ENCODE results near the gene ACTL10. TPM values are rescaled to one million over a fixed set of nuclear protein-coding genes. Genes with fewer than 3 reads are reported as not detected.

Gene ACTL10
- total RNA-seq, 1 donor from 2014 or later, result not detected

DNA sequence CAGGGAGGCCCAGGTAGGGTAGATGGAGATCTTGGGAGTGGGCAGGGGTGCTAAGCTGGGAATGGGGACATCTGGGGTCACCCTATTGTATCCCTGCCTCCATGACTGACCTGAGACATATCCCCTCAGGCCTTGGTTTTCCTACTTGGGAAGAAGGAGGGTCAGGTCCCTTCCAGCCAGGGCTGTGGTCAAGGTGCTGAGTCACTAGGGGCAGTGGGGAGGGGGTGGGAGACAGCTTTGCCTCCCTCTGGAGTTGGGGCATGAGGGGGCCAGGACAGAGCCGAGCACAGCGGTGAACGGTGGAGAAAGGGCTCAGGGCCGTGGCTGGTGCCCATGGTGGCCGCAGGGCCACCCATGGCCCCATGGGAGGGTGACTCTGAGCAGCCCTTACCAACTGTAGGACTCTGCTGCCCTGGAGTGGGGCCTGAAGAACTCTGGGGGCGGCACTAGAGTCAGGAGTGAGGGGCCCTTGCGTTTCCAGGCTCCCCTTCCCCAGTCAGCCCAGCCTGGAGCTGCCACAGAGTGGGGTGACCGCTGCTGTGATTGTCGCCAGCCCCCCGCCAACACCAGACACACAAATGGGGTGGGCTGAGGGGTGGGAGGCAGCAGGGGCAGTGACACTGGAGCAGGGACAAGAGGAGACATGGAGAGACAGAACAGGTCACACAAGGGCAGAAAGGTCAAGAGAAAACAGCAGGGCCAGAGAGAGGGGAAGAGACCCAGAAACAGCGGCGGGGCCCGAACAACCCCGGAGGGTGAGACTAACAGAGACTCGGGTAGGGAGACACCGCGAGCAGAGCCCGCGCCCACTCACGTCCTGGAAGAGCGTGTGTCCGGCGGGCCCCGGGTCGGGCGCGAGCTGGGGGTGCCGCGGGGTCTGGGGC is 6.9 kb downstream of the ACTL10 start:
- Mint-ChIP-seq H3K4me1 (ENCODE audit: unreplicated experiment) (peaks cover 17% of the 10 kb centered on the region), H3K27ac (ENCODE audit: unreplicated experiment) (no peak overlapping the region), H3K27me3 (ENCODE audit: unreplicated experiment) (peaks cover 12% of the 10 kb centered on the region), H3K4me3 (ENCODE audit: unreplicated experiment) (peak overlapping the region; percentile 91), H3K36me3 (ENCODE audit: low read depth, unreplicated experiment) (peaks cover 7% of the 10 kb centered on the region), H3K9me3 (ENCODE audit: unreplicated experiment) (no peaks in the 10 kb centered on the region)
- TF ChIP-seq, protein P1, sequence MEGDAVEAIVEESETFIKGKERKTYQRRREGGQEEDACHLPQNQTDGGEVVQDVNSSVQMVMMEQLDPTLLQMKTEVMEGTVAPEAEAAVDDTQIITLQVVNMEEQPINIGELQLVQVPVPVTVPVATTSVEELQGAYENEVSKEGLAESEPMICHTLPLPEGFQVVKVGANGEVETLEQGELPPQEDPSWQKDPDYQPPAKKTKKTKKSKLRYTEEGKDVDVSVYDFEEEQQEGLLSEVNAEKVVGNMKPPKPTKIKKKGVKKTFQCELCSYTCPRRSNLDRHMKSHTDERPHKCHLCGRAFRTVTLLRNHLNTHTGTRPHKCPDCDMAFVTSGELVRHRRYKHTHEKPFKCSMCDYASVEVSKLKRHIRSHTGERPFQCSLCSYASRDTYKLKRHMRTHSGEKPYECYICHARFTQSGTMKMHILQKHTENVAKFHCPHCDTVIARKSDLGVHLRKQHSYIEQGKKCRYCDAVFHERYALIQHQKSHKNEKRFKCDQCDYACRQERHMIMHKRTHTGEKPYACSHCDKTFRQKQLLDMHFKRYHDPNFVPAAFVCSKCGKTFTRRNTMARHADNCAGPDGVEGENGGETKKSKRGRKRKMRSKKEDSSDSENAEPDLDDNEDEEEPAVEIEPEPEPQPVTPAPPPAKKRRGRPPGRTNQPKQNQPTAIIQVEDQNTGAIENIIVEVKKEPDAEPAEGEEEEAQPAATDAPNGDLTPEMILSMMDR (IDR thresholded peaks at IDR 0.05; ENCODE audit: unreplicated experiment), result no peak
- DNase-seq (ENCODE audit: low spot score), result no peak

DNA sequence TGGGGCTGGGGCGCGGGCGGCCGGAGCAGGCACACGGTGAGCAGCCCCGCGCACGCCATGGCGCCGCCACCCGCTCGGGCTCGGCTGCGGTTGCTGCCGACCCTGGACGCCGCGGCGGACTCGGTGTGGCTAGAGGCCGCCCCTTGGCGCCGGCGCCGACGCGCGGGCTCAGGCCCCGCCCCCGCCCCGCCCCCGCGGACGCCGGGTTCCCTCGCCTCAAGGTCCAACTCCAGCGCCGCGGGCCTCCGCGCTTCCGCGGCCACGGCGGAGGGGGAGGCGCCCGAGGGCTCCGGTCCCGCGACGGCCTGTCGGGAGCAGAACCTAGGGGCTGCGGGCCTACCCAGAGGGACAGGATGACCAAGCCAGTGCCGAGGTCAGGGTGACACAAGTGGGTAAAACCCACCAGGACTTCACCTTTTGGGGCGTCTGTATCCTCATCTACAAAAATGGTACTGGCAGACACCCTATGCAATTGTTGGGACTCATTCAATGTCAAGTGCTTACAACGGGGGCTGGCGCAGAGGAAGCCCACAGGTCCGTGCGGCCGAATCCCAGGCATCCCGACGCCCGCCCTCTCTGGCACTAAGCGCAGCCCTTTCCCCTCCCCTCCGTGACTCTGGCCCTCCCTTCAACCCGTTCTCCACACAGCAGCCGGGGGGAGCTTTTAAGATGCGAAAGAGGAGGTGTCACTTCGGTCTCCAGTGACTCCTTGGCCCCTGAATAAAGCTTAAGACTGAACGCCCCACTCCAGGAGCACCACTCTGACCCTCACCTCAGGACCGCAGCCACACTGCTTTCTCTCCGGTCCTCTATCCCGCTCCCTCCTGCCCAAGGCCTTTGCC is 7.8 kb downstream of the ACTL10 start, which contains the start of gene NECAB3:
Gene NECAB3 (minus strand): TSS at position 135 of the 842 bp plus-strand sequence. CDS start 76 bp downstream, at position 59.
- TF ChIP-seq, protein P1 (IDR thresholded peaks at IDR 0.05; ENCODE audit: unreplicated experiment), result no peak
- H3K27ac Mint-ChIP-seq (ENCODE audit: unreplicated experiment), result peak within 1 kb of the TSS; percentile 64
- H3K27me3 Mint-ChIP-seq (ENCODE audit: unreplicated experiment), result peaks cover 12% of the 10 kb centered on the region
- H3K4me3 Mint-ChIP-seq (ENCODE audit: unreplicated experiment), result peak within 1 kb of the TSS; percentile 93
- H3K9me3 Mint-ChIP-seq (ENCODE audit: unreplicated experiment), result no peaks in the 10 kb centered on the region
- peaks cover 17% of the 10 kb centered on the region for H3K4me1 Mint-ChIP-seq (ENCODE audit: unreplicated experiment)
- H3K36me3 Mint-ChIP-seq (ENCODE audit: low read depth, unreplicated experiment), result peaks cover 8% of the 10 kb centered on the region
- DNase-seq (ENCODE audit: low spot score), result peak; percentile 75

DNA sequence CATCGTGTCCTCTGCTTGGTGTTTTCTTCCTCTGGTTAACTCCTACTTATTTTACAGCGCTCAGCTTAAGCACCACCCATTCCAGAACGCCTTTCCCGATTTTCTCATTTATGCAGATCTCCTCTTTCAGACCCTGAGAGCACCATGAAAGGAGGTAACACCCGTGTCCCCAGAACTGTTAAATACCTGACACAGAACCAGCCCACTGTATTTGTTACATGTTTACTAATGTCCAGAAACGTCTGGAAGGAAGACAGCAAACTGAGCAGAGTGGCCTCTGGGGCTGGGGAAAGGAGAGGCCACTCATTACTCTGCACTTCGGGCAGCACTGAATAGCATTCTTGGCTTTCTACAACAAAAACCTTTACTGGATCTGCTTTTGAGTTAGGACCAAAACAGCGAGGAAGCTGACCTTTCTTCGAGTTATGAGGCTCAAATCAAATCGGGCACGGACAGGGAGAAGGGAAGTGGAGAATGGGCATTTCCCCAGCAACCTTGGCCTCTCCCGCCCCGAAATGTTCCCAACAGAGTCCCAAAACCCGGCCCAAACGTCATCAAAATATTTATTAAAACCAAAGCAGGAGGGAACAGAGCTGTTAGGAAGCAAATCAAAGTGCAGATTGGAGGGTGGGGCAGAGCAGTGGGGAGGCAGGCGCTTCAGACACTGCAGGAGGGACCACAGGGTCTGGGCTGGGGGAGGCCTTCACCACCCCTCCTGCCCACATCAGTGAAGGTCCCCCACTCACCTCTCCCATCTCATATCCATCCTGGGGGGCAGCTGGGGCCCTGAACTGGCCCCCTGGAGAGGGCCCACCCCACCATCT is 8.6 kb downstream of the ACTL10 start:
- H3K27me3 Mint-ChIP-seq (ENCODE audit: unreplicated experiment), result peaks cover 12% of the 10 kb centered on the region
- TF ChIP-seq, protein P1 (IDR thresholded peaks at IDR 0.05; ENCODE audit: unreplicated experiment), result no peak
- H3K4me3 Mint-ChIP-seq (ENCODE audit: unreplicated experiment), result peak overlapping the region; percentile 93
- DNase-seq (ENCODE audit: low spot score), result no peak
- peaks cover 14% of the 10 kb centered on the region for H3K4me1 Mint-ChIP-seq (ENCODE audit: unreplicated experiment)
- H3K9me3 Mint-ChIP-seq (ENCODE audit: unreplicated experiment), result no peaks in the 10 kb centered on the region
- peaks cover 8% of the 10 kb centered on the region for H3K36me3 Mint-ChIP-seq (ENCODE audit: low read depth, unreplicated experiment)
- H3K27ac Mint-ChIP-seq (ENCODE audit: unreplicated experiment), result peak overlapping the region; percentile 64

DNA sequence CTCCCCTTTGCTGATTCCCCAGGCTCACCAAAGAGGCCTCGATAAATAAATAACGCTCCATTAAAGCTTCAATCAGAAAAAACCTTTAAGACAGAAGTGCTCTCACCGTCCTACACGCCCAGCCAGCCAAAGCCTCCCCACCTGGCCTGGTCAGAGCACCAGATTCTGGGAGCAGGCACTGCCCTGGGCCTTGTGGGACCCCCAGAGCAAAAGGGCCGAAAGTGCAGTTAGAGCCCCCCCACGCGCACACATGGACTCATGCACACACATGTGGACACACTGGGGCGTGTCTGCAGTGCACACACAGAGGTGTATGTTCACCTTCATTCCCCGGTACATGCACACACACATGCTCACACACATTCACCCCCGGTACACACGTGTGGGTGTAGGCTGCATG is 9.4 kb downstream of the ACTL10 start:
- peaks cover 14% of the 10 kb centered on the region for H3K4me1 Mint-ChIP-seq (ENCODE audit: unreplicated experiment)
- peaks cover 8% of the 10 kb centered on the region for H3K36me3 Mint-ChIP-seq (ENCODE audit: low read depth, unreplicated experiment)
- H3K27me3 Mint-ChIP-seq (ENCODE audit: unreplicated experiment), result peaks cover 12% of the 10 kb centered on the region
- DNase-seq (ENCODE audit: low spot score), result no peak
- no peak overlapping the region for H3K27ac Mint-ChIP-seq (ENCODE audit: unreplicated experiment)
- H3K9me3 Mint-ChIP-seq (ENCODE audit: unreplicated experiment), result no peaks in the 10 kb centered on the region
- TF ChIP-seq, protein P1 (IDR thresholded peaks at IDR 0.05; ENCODE audit: unreplicated experiment), result no peak
- H3K4me3 Mint-ChIP-seq (ENCODE audit: unreplicated experiment), result no peak overlapping the region

All from endothelial cell (in vitro differentiated cells).